Gastroesophageal sphincter (tissue), 4 donors: ENCODE measurements around the gene SUN2. TPM values are rescaled to one million over a fixed set of nuclear protein-coding genes. Genes with fewer than 3 reads are reported as not detected.

Source experiments
- ATAC-seq: fragments of 150-250 bp; one replicate; pipeline ENCODE4 v1.9.1; 2016; ENCODE audit warnings: mild to moderate bottlenecking, moderate library complexity
- H3K27ac ChIP-seq, 4 donors: fragments of 200-600 bp; sonication (generic) in 3 of 4; 1 replicate in 3 of 4; 2 replicates in 1 of 4; pipeline ENCODE4 v1.5.1; 2016 to 2019
- H3K27me3 ChIP-seq: fragments of 200-600 bp; sonication (generic); one replicate; pipeline ENCODE4 v1.5.1; 2019
- H3K36me3 ChIP-seq, 2 donors: fragments of 200-600 bp; sonication (generic); one replicate each; pipeline ENCODE4 v1.5.1; 2019; ENCODE audit warnings: control low read depth in 1 of 2
- H3K4me1 ChIP-seq, 3 donors: fragments of 200-600 bp; sonication (generic); 1 replicate in 2 of 3; 2 replicates in 1 of 3; pipeline ENCODE4 v1.5.1; 2016 to 2019; ENCODE audit warnings: control low read depth in 2 of 3
- H3K4me3 ChIP-seq, 2 donors: fragments of 200-600 bp; sonication (generic); one replicate each; pipeline ENCODE4 v1.5.1; 2019; ENCODE audit warnings: mild to moderate bottlenecking in 1 of 2, moderate library complexity in 1 of 2
- H3K9me3 ChIP-seq, 3 donors: fragments of 200-600 bp; sonication (generic); one replicate each; pipeline ENCODE4 v1.5.1; 2017 to 2019; ENCODE audit warnings: control low read depth in 2 of 3
- EP300 ChIP-seq: sonication (generic); formaldehyde crosslinking; IDR thresholded peaks from one replicate; pipeline ENCODE4 v1.6.1; 2017; ENCODE audit warnings: antibody characterized with exemption, mild to moderate bottlenecking
- POLR2A ChIP-seq, 2 donors: fragments of 450-650 bp; IDR thresholded peaks; one replicate each; pipeline ENCODE4 v1.6.1; 2017; ENCODE audit warnings: antibody characterized with exemption in 2 of 2, mild to moderate bottlenecking in 2 of 2, moderate library complexity in 1 of 2
- POLR2AphosphoS5 ChIP-seq: sonication (generic); formaldehyde crosslinking; IDR thresholded peaks from one replicate; pipeline ENCODE4 v1.6.1; 2017; ENCODE audit warnings: antibody characterized with exemption
- WGBS, 2 donors: methylation state at CpG; one replicate each; pipeline ENCODE4 v1.1.5; 2018; ENCODE audit warnings: low coverage in 1 of 2; 5-methylcytosine and 5-hydroxymethylcytosine counted together
- total RNA-seq, 4 donors: library from RNA; depleted of rRNA; stranded (reverse); fragments of >200 nt; gene quantifications; one replicate each; pipeline ENCODE4 v1.1.0, GENCODE V29; 2016
- TF ChIP-seq, protein P1 (sequence below), 4 experiments: fragments of 200-600 bp in 2 of 4; fragments of 450-650 bp in 2 of 4; sonication (generic) in 1 of 4; IDR thresholded peaks; one replicate each; pipeline ENCODE4 v1.5.1; 2017 to 2019; ENCODE audit warnings: antibody characterized with exemption in 4 of 4, mild to moderate bottlenecking in 2 of 4, moderate library complexity in 2 of 4

Gene SUN2
- total RNA-seq, 4 donors from 2014 or later, result 339 to 594 (median 409) TPM

DNA sequence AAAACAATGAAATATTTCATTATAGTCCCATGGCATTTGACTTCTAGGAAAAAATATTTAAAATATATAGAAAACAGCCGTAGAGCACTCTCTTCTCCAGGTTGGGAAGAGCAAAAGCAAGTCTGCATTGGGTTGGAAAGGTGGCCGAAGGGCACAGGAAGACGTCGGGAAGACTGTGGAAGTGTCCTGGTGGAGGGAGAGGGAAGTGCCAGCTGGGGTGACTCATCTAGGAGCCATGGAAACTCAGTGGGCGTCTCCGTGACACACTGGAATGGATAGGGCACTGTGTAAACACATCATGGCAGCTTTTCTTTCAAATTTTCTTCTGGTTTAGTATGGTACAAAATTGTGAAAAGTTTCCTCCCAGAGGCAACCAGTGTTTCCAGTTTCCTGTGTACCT lies 37.4 kb downstream of the SUN2 start:
- Histone ChIP-seq H3K4me3 (no peak overlapping the region), H3K9me3 (no peaks in the 10 kb centered on the region), H3K4me1 (peaks cover 0 to 38% (median 7%) of the 10 kb centered on the region in 3 donors), H3K27ac (peak overlapping the region in 3 of 4 donors; percentile 17 to 75 (median 70)), H3K36me3 (peaks cover 0 to 74% of the 10 kb centered on the region in 2 donors), H3K27me3 (no peaks in the 10 kb centered on the region)
- WGBS, 2 donors, result 19 to 22% methylated on average over 6 of the region's 6 CpGs
- TF ChIP-seq EP300 (no peak), POLR2A (IDR thresholded peaks at IDR 0.05) (no peak), POLR2AphosphoS5 (peak; percentile 62)
- TF ChIP-seq, protein P1, sequence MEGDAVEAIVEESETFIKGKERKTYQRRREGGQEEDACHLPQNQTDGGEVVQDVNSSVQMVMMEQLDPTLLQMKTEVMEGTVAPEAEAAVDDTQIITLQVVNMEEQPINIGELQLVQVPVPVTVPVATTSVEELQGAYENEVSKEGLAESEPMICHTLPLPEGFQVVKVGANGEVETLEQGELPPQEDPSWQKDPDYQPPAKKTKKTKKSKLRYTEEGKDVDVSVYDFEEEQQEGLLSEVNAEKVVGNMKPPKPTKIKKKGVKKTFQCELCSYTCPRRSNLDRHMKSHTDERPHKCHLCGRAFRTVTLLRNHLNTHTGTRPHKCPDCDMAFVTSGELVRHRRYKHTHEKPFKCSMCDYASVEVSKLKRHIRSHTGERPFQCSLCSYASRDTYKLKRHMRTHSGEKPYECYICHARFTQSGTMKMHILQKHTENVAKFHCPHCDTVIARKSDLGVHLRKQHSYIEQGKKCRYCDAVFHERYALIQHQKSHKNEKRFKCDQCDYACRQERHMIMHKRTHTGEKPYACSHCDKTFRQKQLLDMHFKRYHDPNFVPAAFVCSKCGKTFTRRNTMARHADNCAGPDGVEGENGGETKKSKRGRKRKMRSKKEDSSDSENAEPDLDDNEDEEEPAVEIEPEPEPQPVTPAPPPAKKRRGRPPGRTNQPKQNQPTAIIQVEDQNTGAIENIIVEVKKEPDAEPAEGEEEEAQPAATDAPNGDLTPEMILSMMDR (IDR thresholded peaks at IDR 0.05), result peak in 3 of 4 experiments; percentile 51 to 76 (median 68)
- peak; percentile 95 for ATAC-seq

DNA sequence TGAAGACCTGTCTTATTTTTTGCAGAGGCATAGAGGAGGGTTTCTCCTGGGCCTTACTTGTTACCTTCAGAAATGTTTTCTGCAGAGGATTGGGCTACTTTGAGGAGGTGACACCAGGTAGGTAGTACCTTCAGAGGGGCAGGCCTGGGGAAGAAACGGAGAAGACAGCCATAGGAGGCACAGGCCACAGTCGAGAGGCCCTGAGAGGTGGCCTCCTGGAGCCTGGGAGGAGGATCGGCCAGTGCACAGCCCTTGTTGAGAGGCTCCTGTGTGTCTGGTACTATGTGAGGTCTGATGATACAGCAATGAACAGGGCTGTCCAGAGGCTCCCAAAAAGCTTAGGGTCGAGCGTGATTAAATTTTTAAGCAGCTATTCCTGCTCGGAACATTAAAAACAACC lies 38.6 kb downstream of the SUN2 start:
- H3K4me1 ChIP-seq, result peaks cover 0 to 49% (median 7%) of the 10 kb centered on the region in 3 donors
- peak overlapping the region in 1 of 4 donors; percentile 70 for H3K27ac ChIP-seq
- H3K36me3 ChIP-seq, result peaks cover 0 to 64% of the 10 kb centered on the region in 2 donors
- no peaks in the 10 kb centered on the region for H3K9me3 ChIP-seq
- H3K27me3 ChIP-seq, result no peaks in the 10 kb centered on the region
- WGBS, 2 donors, result 100% methylated on average over 3 of the region's 6 CpGs
- TF ChIP-seq, protein P1 (IDR thresholded peaks at IDR 0.05), result no peak
- TF ChIP-seq POLR2A (IDR thresholded peaks at IDR 0.05) (no peak), EP300 (no peak), POLR2AphosphoS5 (no peak)
- no peak for ATAC-seq
- no peak overlapping the region for H3K4me3 ChIP-seq

DNA sequence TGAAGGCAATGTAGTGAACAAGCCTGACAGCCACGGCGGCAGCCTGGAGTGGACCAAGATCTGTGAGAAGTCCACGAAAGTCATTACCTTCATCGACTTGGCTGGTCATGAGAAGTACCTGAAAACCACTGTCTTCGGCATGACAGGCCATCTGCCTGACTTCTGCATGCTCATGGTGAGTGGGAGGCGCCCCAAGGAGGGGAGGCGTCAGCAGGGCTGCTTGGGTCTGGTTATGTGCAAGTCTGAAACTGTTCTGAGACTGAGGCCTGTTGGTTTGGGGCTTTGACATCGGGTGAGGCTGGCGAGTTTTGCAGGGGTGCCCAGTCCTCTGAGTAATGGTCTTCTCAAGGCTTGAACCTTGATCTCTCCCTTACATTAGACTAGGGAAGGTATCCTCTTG lies 39.0 kb downstream of the SUN2 start:
- no peaks in the 10 kb centered on the region for H3K9me3 ChIP-seq
- WGBS, 2 donors, result 83% methylated on average over 1 of the region's 9 CpGs; no CpG with 5 or more reads in 1 of the 2 donors
- peaks cover 0 to 64% of the 10 kb centered on the region in 2 donors for H3K36me3 ChIP-seq
- H3K27me3 ChIP-seq, result no peaks in the 10 kb centered on the region
- peaks cover 0 to 54% (median 7%) of the 10 kb centered on the region in 3 donors for H3K4me1 ChIP-seq
- ATAC-seq, result no peak
- H3K27ac ChIP-seq, result peak overlapping the region in 1 of 4 donors; percentile 70
- TF ChIP-seq POLR2AphosphoS5 (no peak), POLR2A (IDR thresholded peaks at IDR 0.05) (no peak), EP300 (no peak)
- TF ChIP-seq, protein P1 (IDR thresholded peaks at IDR 0.05), result no peak
- H3K4me3 ChIP-seq, result no peak overlapping the region

DNA sequence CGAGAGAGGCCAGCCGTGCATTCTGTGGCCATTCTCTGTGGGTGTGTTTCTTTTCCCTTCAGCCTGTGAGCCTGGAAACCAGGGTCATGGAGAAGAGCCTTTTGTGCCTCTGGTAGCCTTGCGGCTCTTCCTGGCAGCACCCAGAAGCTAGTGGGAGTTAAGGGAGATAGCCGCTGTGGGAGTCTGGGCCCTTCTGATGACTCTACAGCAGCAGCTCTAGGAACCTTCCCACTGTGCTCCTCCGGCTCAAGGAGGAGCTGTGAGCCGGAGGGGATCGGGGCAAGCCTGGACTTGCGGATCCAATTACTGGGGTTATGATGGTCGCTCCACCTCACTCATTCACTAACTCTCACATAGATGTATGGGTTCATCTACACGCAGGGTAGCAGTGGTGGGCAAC lies 39.5 kb downstream of the SUN2 start:
- Histone ChIP-seq H3K4me3 (no peak overlapping the region), H3K27ac (no peak overlapping the region), H3K36me3 (peaks cover 0 to 59% of the 10 kb centered on the region in 2 donors), H3K27me3 (no peaks in the 10 kb centered on the region), H3K9me3 (no peaks in the 10 kb centered on the region), H3K4me1 (peaks cover 0 to 56% (median 7%) of the 10 kb centered on the region in 3 donors)
- no peak for TF ChIP-seq POLR2A (IDR thresholded peaks at IDR 0.05)
- no peak for TF ChIP-seq EP300
- TF ChIP-seq, protein P1 (IDR thresholded peaks at IDR 0.05), result no peak
- TF ChIP-seq POLR2AphosphoS5, result no peak
- WGBS, 2 donors, result 95% methylated on average over 3 of the region's 10 CpGs; no CpG with 5 or more reads in 1 of the 2 donors
- no peak for ATAC-seq

DNA sequence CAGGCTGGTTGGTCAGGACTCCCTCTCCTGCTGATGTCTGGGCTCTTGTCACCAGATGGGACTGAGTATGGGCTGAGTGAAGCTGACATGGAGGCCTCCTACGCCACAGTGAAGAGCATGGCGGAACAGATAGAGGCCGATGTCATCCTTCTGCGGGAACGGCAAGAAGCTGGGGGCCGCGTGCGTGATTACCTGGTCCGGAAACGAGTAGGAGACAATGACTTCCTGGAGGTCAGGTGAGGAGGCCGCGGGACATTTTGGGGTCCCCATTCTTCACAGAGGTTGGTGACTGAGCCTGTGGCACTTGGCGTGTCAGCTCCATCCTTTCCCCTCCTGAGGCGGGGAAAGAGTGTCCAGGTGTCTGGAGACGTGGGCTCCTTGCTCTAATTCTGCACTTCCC lies 39.9 kb downstream of the SUN2 start:
- ATAC-seq, result no peak
- peaks cover 0 to 56% (median 7%) of the 10 kb centered on the region in 3 donors for H3K4me1 ChIP-seq
- H3K4me3 ChIP-seq, result no peak overlapping the region
- H3K9me3 ChIP-seq, result no peaks in the 10 kb centered on the region
- no peak overlapping the region for H3K27ac ChIP-seq
- peaks cover 0 to 58% of the 10 kb centered on the region in 2 donors for H3K36me3 ChIP-seq
- 90 to 97% methylated on average over 2 to 9 of the region's 15 CpGs for WGBS, 2 donors
- no peaks in the 10 kb centered on the region for H3K27me3 ChIP-seq
- TF ChIP-seq POLR2AphosphoS5, result no peak
- no peak for TF ChIP-seq EP300
- no peak for TF ChIP-seq POLR2A (IDR thresholded peaks at IDR 0.05)
- TF ChIP-seq, protein P1 (IDR thresholded peaks at IDR 0.05), result no peak
